ENCODE data around the gene RUBCN.

DNA sequence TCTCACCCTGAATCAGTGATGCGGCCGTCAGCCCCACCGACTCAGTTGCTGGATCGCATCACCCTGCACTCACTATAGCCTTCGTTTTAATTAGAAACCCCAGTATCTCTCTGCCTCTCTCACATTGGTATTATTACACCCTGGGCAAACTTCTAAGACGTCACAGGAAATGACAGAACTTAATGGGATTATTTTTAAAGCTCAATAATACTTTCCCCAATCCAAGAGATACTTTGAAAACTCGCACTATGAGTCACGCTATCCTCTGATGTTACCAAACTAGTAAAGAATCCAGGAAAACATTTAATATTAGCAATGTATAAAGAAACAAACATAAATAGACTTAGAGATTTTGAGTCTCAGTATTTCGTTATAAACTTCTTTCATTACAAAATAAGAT is 36.6 kb downstream of the RUBCN start:
- TF ChIP-seq, protein P1, sequence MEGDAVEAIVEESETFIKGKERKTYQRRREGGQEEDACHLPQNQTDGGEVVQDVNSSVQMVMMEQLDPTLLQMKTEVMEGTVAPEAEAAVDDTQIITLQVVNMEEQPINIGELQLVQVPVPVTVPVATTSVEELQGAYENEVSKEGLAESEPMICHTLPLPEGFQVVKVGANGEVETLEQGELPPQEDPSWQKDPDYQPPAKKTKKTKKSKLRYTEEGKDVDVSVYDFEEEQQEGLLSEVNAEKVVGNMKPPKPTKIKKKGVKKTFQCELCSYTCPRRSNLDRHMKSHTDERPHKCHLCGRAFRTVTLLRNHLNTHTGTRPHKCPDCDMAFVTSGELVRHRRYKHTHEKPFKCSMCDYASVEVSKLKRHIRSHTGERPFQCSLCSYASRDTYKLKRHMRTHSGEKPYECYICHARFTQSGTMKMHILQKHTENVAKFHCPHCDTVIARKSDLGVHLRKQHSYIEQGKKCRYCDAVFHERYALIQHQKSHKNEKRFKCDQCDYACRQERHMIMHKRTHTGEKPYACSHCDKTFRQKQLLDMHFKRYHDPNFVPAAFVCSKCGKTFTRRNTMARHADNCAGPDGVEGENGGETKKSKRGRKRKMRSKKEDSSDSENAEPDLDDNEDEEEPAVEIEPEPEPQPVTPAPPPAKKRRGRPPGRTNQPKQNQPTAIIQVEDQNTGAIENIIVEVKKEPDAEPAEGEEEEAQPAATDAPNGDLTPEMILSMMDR (IDR thresholded peaks at IDR 0.05 in 2 of 3, conservative IDR thresholded peaks at IDR 0.05 in 1 of 3; ENCODE audit: control insufficient read depth in 2 of 3, extremely low read depth in 1 of 3, insufficient read depth in 1 of 3, low read depth in 3 of 3, low read length in 3 of 3): no peak
- TF ChIP-seq, protein P2, sequence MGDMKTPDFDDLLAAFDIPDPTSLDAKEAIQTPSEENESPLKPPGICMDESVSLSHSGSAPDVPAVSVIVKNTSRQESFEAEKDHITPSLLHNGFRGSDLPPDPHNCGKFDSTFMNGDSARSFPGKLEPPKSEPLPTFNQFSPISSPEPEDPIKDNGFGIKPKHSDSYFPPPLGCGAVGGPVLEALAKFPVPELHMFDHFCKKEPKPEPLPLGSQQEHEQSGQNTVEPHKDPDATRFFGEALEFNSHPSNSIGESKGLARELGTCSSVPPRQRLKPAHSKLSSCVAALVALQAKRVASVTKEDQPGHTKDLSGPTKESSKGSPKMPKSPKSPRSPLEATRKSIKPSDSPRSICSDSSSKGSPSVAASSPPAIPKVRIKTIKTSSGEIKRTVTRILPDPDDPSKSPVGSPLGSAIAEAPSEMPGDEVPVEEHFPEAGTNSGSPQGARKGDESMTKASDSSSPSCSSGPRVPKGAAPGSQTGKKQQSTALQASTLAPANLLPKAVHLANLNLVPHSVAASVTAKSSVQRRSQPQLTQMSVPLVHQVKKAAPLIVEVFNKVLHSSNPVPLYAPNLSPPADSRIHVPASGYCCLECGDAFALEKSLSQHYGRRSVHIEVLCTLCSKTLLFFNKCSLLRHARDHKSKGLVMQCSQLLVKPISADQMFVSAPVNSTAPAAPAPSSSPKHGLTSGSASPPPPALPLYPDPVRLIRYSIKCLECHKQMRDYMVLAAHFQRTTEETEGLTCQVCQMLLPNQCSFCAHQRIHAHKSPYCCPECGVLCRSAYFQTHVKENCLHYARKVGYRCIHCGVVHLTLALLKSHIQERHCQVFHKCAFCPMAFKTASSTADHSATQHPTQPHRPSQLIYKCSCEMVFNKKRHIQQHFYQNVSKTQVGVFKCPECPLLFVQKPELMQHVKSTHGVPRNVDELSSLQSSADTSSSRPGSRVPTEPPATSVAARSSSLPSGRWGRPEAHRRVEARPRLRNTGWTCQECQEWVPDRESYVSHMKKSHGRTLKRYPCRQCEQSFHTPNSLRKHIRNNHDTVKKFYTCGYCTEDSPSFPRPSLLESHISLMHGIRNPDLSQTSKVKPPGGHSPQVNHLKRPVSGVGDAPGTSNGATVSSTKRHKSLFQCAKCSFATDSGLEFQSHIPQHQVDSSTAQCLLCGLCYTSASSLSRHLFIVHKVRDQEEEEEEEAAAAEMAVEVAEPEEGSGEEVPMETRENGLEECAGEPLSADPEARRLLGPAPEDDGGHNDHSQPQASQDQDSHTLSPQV (IDR thresholded peaks at IDR 0.05): no peak
- TF ChIP-seq SUZ12 (IDR thresholded peaks at IDR 0.05; ENCODE audit: unreplicated experiment): no peak

Data from GM12878 (cell line).